H1 (cell line): ENCODE results near the gene SEMA3A. TPM values are rescaled to one million over a fixed set of nuclear protein-coding genes. Genes with fewer than 3 reads are reported as not detected.

ENCODE experiments used
- CEBPB ChIP-seq: IDR thresholded peaks from 2 replicates; pipeline ENCODE4 v1.6.1; 2012; ENCODE audit warnings: low read depth, low read length
- MAFK ChIP-seq: IDR thresholded peaks from 2 replicates; pipeline ENCODE4 v1.6.1; 2012; ENCODE audit warnings: low read depth, mild to moderate bottlenecking, improper control_type of control experiment, low read length
- SP2 ChIP-seq: IDR thresholded peaks from 2 replicates; pipeline ENCODE4 v1.6.1; 2012; ENCODE audit warnings: mild to moderate bottlenecking, low read length, inconsistent platforms
- TAF7 ChIP-seq: optimal IDR thresholded peaks from 2 replicates; pipeline ENCODE3; 2011; ENCODE audit warnings: low read depth, mild to moderate bottlenecking, inconsistent platforms, low read length, moderate library complexity, borderline replicate concordance
- polyA plus RNA-seq, 7 experiments: library from polyadenylated mRNA; depleted of rRNA in 3 of 7; stranded (reverse) in 5 of 7; unstranded in 2 of 7; fragments of >200 nt in 5 of 7; fragments of 200-250 nt in 2 of 7; gene quantifications; 1 replicate in 5 of 7; 2 replicates in 1 of 7; 4 replicates in 1 of 7; pipeline versions ENCODE4 v1.2.1 to v1.2.3, GENCODE V29; 2011 to 2013; ENCODE audit warnings: missing spikeins in 2 of 7, mixed read lengths in 2 of 7
- total RNA-seq: library from RNA; stranded (reverse); fragmentation: NEBNext Ultra II Directional; extraction: Animal tissue kit (Norgen Biotek cat#: 25700); gene quantifications from 2 replicates; pipeline ENCODE4 v1.2.1, GENCODE V29; 2021

Gene SEMA3A
- total and polyA plus RNA-seq, 2 of the 8 experiments (the other 6 are each of a cell fraction or from before 2014, with no cell fraction given): 8.1 to 45.9 TPM

- TF ChIP-seq TAF7: no peak
- no peak for TF ChIP-seq SP2
- TF ChIP-seq MAFK: no peak
- TF ChIP-seq CEBPB: no peak
- TF ChIP-seq, all 59 proteins: peak for 0
Measured at GRCh38 chr7:84017651-84018050, 176.9 kb downstream of the SEMA3A start (continued).
